ENCODE measurements around the gene TEX26.

Gene TEX26

DNA sequence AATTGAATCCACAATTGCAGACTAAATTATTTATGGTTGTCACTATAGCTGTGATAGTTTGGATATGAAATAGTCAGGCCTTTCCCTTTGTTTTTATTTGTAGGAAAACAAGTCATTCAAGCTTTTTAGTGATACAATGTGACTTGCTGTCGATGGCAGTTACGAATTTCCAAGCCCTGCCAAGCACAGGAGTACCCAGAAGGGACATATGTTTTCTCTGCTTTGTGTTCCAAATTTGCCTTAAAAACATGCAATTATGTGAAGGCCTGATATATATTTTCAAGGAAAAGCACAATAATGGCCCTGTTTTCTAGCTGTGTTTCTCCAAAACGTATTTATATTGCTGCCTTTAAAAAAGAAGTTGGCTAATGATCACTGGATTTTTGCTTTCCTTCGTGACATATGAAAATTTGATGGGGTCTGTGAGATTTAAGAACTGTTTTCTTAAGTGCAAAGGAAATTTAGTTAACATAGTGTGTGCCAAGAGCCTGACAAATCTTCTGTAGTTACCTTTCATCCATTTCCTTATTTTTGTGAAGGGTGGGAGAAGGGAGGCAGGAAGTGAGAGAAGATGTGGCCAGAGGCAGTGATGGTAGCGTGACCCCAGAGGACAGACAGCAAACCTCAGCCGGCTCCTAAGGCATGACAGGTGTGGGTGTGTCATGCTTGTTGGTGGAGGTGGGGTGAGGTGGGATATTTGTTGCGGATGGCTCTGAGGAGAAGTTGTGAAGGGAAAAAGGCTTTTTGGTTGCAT, 79.6 kb downstream of the TEX26 start:
- DNase-seq (ENCODE audit: low read depth in 2 of 2) = no peak

DNA sequence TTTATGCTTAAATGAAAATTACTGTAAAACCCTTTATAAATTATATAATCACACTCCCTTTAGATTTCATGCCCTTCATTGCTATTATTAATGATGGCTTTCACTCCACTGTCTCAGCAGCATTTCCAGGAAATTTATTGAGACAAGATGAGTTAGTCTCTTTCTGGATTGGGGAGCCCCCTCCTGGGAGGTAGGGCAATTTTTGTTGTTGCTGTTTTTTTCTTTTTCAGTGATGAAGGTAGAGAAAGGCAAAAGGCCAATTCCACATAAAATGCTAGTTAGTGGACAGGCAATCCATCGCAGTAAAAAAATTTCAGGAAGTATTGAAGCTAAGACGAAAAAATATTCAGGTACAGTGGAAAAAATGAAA, 80.2 kb downstream of the TEX26 start:
- no peak for DNase-seq (ENCODE audit: low read depth in 2 of 2)

DNA sequence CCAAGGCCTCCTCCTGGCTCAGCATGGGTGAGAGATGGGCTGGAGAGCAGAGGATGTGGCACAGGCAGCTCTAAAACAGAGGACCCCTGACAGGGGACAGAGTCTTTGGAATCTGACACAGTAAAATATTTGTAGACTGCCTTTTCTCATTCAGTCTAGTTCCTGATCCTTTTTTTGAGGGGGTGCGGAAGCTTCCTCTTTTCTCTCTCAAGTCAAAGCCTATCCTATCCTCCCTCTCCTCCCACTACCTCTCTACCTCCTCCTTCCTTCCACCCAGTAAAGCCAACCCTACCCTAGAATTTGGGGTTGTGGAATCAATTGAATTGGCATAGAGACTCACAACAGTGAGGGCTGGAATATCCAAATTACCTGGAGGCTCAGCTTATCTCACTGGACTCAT, 82.0 kb downstream of the TEX26 start:
- no peak for DNase-seq (ENCODE audit: low read depth in 2 of 2)

DNA sequence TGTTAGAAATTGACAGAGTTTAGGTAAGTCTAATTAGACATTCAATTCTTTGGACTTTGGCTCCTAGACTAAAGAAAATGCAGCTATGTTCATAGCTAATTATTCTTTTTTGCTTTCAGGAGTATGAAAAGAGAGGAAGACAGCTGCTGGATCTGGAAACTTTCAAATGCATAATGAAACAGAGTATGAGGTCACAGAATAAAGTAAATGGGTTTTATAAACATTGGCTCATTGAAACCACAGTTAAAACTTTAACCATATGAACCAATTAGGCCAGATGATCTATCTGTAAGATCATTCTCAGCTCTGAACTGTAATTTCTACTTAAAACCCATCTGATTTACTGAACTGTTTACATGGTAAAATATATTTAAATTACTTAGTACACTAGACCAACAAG, 82.7 kb downstream of the TEX26 start:
- DNase-seq (ENCODE audit: low read depth in 2 of 2) = no peak

DNA sequence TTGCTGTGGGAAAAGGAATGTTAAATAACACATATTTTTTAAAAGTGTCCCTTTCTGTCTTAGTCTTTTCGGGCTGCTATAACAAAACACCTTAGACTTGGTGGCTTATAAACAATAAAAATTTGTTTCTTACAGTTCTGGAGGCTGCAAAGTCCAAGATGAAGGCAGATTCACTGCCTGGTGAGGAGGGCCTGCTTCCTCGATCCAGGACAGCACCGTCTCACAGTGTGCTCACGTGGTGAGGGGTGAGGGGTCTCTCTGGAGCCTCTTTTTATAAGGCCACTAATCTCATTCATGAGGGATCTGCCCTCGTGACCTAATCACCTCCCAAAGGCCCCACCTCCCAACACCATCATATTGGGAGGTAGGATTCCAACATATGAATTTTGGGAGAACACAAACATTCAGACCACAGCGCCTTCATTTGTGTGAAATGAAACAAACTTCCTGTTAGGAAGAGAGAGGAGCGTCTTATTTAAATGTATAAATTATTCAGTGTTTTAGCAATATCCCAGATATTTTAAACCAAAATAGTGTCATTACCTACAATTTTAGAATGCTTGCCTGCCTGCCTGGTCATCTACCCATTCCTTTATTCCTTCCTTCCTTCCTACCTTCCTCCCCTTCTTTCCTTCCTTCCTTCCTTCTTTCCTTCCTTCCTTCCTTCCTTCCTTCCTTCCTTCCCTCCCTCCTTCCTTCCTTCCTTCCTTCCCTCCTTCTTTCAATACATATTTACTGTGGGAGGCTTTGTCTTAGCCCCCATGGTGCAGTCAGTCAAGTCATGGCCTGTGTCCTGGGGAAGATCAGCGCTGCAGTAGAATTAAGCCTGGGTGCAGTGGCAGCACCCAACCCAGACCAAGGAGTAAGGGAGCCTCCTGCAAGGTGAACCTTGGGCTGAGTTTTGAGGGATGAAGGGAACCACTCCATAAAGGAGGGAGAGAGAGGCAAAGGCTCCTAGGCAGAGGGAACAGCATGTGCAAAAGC, 84.2 kb downstream of the TEX26 start:
- DNase-seq (ENCODE audit: low read depth in 2 of 2) = no peak

DNA sequence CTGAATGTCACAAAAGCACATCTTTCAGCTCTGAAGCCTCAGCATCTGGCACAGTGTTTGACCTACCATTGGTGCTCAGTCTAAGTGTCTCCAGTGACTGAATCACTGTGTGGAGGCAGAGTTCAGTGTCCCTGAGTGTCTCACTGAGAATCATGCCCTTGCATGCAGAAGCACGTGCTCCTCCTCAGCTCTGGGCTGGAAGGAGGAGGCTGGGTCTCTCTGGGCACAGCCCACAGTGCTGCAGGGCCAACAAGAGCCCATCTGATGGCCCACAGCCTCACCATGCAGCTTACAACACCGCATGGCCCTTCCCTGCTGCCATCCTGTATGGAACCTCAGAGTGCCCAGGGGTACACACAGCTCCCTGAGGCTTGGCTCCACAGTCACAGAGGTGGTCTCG, 86.1 kb downstream of the TEX26 start:
- DNase-seq (ENCODE audit: low read depth in 2 of 2) = no peak

DNA sequence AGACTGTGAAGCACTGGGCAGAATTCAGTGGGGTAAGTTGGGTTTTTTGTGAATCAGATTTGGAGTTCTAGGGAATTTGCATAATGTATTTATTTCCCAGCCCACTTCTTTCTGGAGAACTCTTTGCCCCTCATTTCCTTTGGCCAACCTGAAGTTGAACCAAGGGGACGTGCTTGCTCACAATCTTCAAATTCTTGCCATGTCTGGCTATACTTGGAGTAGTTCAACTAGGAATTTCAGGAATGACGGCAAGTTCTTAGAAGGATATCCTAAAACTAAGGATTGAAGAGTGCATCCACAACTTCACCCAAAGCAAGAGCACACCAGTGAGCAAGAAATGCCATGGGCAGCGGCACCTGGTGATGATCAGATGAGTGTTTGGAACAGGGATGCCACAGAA, 88.5 kb downstream of the TEX26 start:
- DNase-seq (ENCODE audit: low read depth in 2 of 2) = no peak

DNA sequence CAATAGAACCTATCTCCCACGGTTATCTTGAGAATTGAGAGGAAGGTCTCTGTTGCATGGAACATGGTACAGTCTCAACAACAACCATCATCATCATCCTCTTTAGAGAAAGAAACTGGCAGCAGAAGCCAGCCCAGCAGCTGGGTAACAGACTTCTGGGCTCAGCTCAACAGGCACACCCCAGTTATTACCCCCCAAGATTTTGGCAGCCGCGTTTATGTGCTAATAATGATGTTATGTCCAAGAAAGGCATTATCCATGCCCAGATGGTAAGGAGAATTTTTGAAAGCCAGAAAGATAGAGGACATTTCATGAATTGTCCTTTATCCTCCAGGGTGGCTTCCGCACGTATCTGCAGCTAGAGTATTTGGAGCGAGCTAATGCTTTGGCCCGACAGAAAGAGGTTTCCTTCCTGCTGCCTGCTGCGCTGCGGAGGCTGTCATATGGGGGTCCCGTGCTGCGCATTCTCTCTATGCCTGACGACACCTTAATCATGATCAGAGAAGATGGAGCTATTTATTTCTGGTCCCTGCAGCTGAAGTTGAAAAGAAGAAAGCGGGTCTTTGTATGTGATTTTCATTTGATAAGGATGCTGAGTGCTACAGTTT, 89.9 kb downstream of the TEX26 start:
- DNase-seq (ENCODE audit: low read depth in 2 of 2) = no peak

DNA sequence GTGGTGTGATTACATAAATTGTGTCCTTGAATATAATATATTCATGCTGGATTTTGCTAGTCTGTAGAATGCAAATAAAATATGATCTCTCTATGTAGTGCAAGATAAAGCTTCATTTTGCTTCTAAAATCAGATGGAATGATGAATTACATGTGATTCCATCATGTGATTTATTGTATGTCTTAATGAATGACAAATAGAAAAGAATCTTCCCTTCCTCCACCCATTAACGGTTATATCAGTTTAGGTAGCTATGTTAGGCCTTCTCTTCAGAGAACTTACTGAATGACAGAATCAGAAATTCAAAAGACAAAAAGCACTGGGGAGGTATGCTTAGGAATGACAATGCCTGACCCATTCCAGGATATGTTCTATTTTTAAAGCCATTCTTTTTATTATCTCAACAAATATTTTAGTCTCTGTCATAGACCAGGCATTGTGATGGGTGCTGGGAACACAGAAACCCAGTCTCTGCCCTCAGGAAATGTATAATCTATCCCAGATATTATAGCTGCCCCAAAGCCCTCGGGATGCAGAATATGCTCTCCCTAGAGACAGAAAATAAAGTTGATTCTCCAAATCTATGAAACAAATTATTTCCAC, 90.6 kb downstream of the TEX26 start:
- no peak for DNase-seq (ENCODE audit: low read depth in 2 of 2)
